ENCODE data around the gene SERINC5. TPM values are rescaled to one million over a fixed set of nuclear protein-coding genes. Genes with fewer than 3 reads are reported as not detected.
A peak's percentile ranks its signal among the peaks of the same experiment; 100 is the strongest.
"Not testable (repeated sequence)": the region's sequence is repeated elsewhere in the genome, so short reads cannot be mapped to it uniquely, and the experiment has no call there.

Gene SERINC5
- total RNA-seq, 2 donors from 2014 or later, result 13.5 to 14.7 TPM

GRCh38 chr5:80154749-80155148 lies 101.1 kb downstream of the SERINC5 start:
- no peak for DNase-seq (ENCODE audit: low spot score)
- intact Hi-C loops (cut with DNase I), result no loop called here

- DNase-seq (ENCODE audit: low spot score), result not testable (repeated sequence)
Measured at GRCh38 chr5:80154289-80154688, 101.6 kb downstream of the SERINC5 start.

GRCh38 chr5:80153586-80154126 lies 102.2 kb downstream of the SERINC5 start:
- intact Hi-C loops (cut with DNase I), result no loop called here
- no peak for DNase-seq (ENCODE audit: low spot score)

More at GRCh38 chr5:80154289-80154688, 101.6 kb downstream of the SERINC5 start:
- intact Hi-C loops (cut with DNase I), result not testable (repeated sequence)

- intact Hi-C loops (cut with DNase I), result no loop called here
- DNase-seq (ENCODE audit: low spot score), result no peak
Measured at GRCh38 chr5:80152778-80153177, 103.1 kb downstream of the SERINC5 start.

- intact Hi-C loops (cut with DNase I), result no loop called here
- no peak for DNase-seq (ENCODE audit: low spot score)
Measured at GRCh38 chr5:80151890-80152289, 104.0 kb downstream of the SERINC5 start.

GRCh38 chr5:80150731-80151130 lies 105.1 kb downstream of the SERINC5 start:
- DNase-seq (ENCODE audit: low spot score), result no peak
- intact Hi-C loops (cut with DNase I), result no loop called here

GRCh38 chr5:80149161-80149609 lies 106.7 kb downstream of the SERINC5 start:
- no peak for DNase-seq (ENCODE audit: low spot score)
- intact Hi-C loops (cut with DNase I), result loop anchor here in 1 of 2 donors (10.0 kb wide), 1 partner anchor 1634 kb away; no protein-coding TSS in a partner anchor

GRCh38 chr5:80147119-80147815 lies 108.6 kb downstream of the SERINC5 start:
- DNase-seq (ENCODE audit: low spot score), result no peak
- intact Hi-C loops (cut with DNase I), result loop anchor here in 1 of 2 donors (10.0 kb wide), 1 partner anchor 1632 kb away; no protein-coding TSS in a partner anchor

GRCh38 chr5:80146046-80146445 lies 109.8 kb downstream of the SERINC5 start:
- intact Hi-C loops (cut with DNase I), result loop anchor here in 1 of 2 donors (10.0 kb wide), 1 partner anchor 1631 kb away; no protein-coding TSS in a partner anchor
- DNase-seq (ENCODE audit: low spot score), result no peak

- intact Hi-C loops (cut with DNase I), result loop anchor here in 1 of 2 donors (10.0 kb wide), 1 partner anchor 1629 kb away; no protein-coding TSS in a partner anchor
- DNase-seq (ENCODE audit: low spot score), result no peak
Measured at GRCh38 chr5:80143491-80143890, 112.4 kb downstream of the SERINC5 start.

GRCh38 chr5:80142996-80143395 lies 112.9 kb downstream of the SERINC5 start:
- intact Hi-C loops (cut with DNase I), result loop anchor here in 1 of 2 donors (10.0 kb wide), 1 partner anchor 1628 kb away; no protein-coding TSS in a partner anchor
- no peak for DNase-seq (ENCODE audit: low spot score)

- DNase-seq (ENCODE audit: low spot score), result no peak
- intact Hi-C loops (cut with DNase I), result loop anchor here in 1 of 2 donors (10.0 kb wide), 1 partner anchor 1627 kb away; no protein-coding TSS in a partner anchor
Measured at GRCh38 chr5:80141681-80142080, 114.2 kb downstream of the SERINC5 start.

GRCh38 chr5:80141147-80141671 lies 114.6 kb downstream of the SERINC5 start:
- intact Hi-C loops (cut with DNase I), result loop anchor here in 1 of 2 donors (10.0 kb wide), 1 partner anchor 1626 kb away; no protein-coding TSS in a partner anchor
- DNase-seq (ENCODE audit: low spot score), result peak; percentile 94

GRCh38 chr5:80140496-80140895 lies 115.4 kb downstream of the SERINC5 start:
- intact Hi-C loops (cut with DNase I), result loop anchor here in 1 of 2 donors (10.0 kb wide), 1 partner anchor 1626 kb away; no protein-coding TSS in a partner anchor
- no peak for DNase-seq (ENCODE audit: low spot score)

GRCh38 chr5:80139466-80139972 lies 116.3 kb downstream of the SERINC5 start:
- DNase-seq (ENCODE audit: low spot score), result no peak
- intact Hi-C loops (cut with DNase I), result no loop called here

GRCh38 chr5:80138486-80138885 lies 117.4 kb downstream of the SERINC5 start:
- DNase-seq (ENCODE audit: low spot score), result no peak
- intact Hi-C loops (cut with DNase I), result no loop called here

GRCh38 chr5:80136798-80137197 lies 119.0 kb downstream of the SERINC5 start:
- intact Hi-C loops (cut with DNase I); DNase-seq (ENCODE audit: low spot score): not testable (repeated sequence)

- DNase-seq (ENCODE audit: low spot score), result no peak
- intact Hi-C loops (cut with DNase I), result no loop called here
Measured at GRCh38 chr5:80134876-80135275, 121.0 kb downstream of the SERINC5 start.

- intact Hi-C loops (cut with DNase I), result no loop called here
- DNase-seq (ENCODE audit: low spot score), result no peak
Measured at GRCh38 chr5:80129146-80129545, 126.7 kb downstream of the SERINC5 start.

- DNase-seq (ENCODE audit: low spot score), result no peak
- intact Hi-C loops (cut with DNase I), result no loop called here
Measured at GRCh38 chr5:80128141-80128540, 127.7 kb downstream of the SERINC5 start.

Measured in posterior vena cava (tissue), 2 donors.